Activated B cell treated with CpG ODN at 0.5 μM for 24 hours (primary cell): Measurements from ENCODE around the gene CD34. TPM values are rescaled to one million over a fixed set of nuclear protein-coding genes. Genes with fewer than 3 reads are reported as not detected.
"Not testable (repeated sequence)": the region's sequence is repeated elsewhere in the genome, so short reads cannot be mapped to it uniquely, and the experiment has no call there.

Experiments
- ATAC-seq: fragments of 200-7000 bp; cut with Tn5 transposase; one replicate; pipeline ENCODE4 v1.10.0; 2021; ENCODE audit warnings: low read depth, mild to moderate bottlenecking, moderate library complexity
- CTCF ChIA-PET: fragments of 350-600 bp; sonication (Branson Sonifier 250); formaldehyde crosslinking; loops from one replicate; lab custom pipeline; 2021; ENCODE audit warnings: antibody characterized with exemption; lab: Charles Lee
- POLR2A ChIA-PET: fragments of 350-600 bp; sonication (Branson Sonifier 250); formaldehyde crosslinking; loops from one replicate; lab custom pipeline; 2021; ENCODE audit warnings: antibody characterized with exemption; lab: Charles Lee
- DNase-seq: peaks from one replicate; pipeline ENCODE4 v3.0.0; 2022
- H3K27ac Mint-ChIP-seq: one replicate; pipeline ENCODE4 v1.8.0; 2020; ENCODE audit warnings: mixed read lengths
- H3K27me3 Mint-ChIP-seq: one replicate; pipeline ENCODE4 v1.8.0; 2021; ENCODE audit warnings: mixed read lengths
- H3K36me3 Mint-ChIP-seq: one replicate; pipeline ENCODE4 v1.8.0; 2021; ENCODE audit warnings: low read depth, mixed read lengths
- H3K4me1 Mint-ChIP-seq: one replicate; pipeline ENCODE4 v1.8.0; 2021; ENCODE audit warnings: mixed read lengths
- H3K4me3 Mint-ChIP-seq: one replicate; pipeline ENCODE4 v1.8.0; 2020; ENCODE audit warnings: mild to moderate bottlenecking, mixed read lengths
- H3K9me3 Mint-ChIP-seq: one replicate; pipeline ENCODE4 v1.8.0; 2020; ENCODE audit warnings: mixed read lengths
- CTCF ChIP-seq: fragments of 200-600 bp; IDR thresholded peaks from one replicate; pipeline ENCODE4 v1.8.0; 2022; ENCODE audit warnings: antibody characterized with exemption, mild to moderate bottlenecking
- intact Hi-C: fragments of 100-400 bp; cut with micrococcal nuclease; formaldehyde crosslinking; loops from one replicate; pipeline ENCODE4 v1.15.1; 2024
- total RNA-seq: library from RNA; stranded (reverse); gene quantifications from 2 replicates; pipeline ENCODE4 v1.2.3, GENCODE V29; 2022

CD34 gene
- total RNA-seq, 1 donor from 2014 or later, result not detected

GRCh38 chr1:207944571-207944970 is 33.6 kb upstream of the CD34 start:
- ATAC-seq (no peak), DNase-seq (no peak)
- H3K4me1 Mint-ChIP-seq, result peaks cover 5% of the 10 kb centered on the region
- CTCF ChIA-PET, result interaction anchor here (1.2 to 1.3 kb wide), 3 partner anchors 53 to 118 kb away, joined by 3 to 5 read pairs (median 3); no protein-coding TSS in a partner anchor
- POLR2A ChIA-PET, result no interaction called here
- H3K27ac Mint-ChIP-seq, result no peak overlapping the region
- no peaks in the 10 kb centered on the region for H3K9me3 Mint-ChIP-seq
- intact Hi-C loops, result no loop called here
- no peak overlapping the region for H3K4me3 Mint-ChIP-seq
- H3K27me3 Mint-ChIP-seq, result peaks cover 5% of the 10 kb centered on the region
- TF ChIP-seq CTCF, result no peak
- H3K36me3 Mint-ChIP-seq, result no peaks in the 10 kb centered on the region

GRCh38 chr1:207942337-207942741 is 31.4 kb upstream of the CD34 start:
- not testable (repeated sequence) for ATAC-seq
- POLR2A ChIA-PET, result interaction anchor here (0.6 to 0.7 kb wide), 2 partner anchors 113 to 129 kb away, joined by 4 to 10 read pairs; no protein-coding TSS in a partner anchor

GRCh38 chr1:207941665-207942064 is 30.7 kb upstream of the CD34 start:
- Mint-ChIP-seq H3K27ac (no peak overlapping the region), H3K4me3 (no peak overlapping the region), H3K36me3 (no peaks in the 10 kb centered on the region), H3K9me3 (no peaks in the 10 kb centered on the region), H3K27me3 (peaks cover 5% of the 10 kb centered on the region), H3K4me1 (peaks cover 5% of the 10 kb centered on the region)
- ChIA-PET POLR2A (no interaction called here), CTCF (interaction anchor here (1.0 kb wide), 1 partner anchor 16 kb away, joined by 3 read pairs; no protein-coding TSS in a partner anchor)
- intact Hi-C loops, result no loop called here
- DNase-seq (no peak), ATAC-seq (no peak)
- no peak for TF ChIP-seq CTCF

More at GRCh38 chr1:207942337-207942741, 31.4 kb upstream of the CD34 start:
- H3K4me3 Mint-ChIP-seq, result peak overlapping the region; percentile 70
- H3K36me3 Mint-ChIP-seq, intact Hi-C loops, DNase-seq, H3K4me1 Mint-ChIP-seq, H3K27me3 Mint-ChIP-seq, H3K27ac Mint-ChIP-seq, H3K9me3 Mint-ChIP-seq: not testable (repeated sequence)
- CTCF ChIA-PET, result interaction anchor here (1.0 kb wide), 1 partner anchor 15 kb away, joined by 3 read pairs; no protein-coding TSS in a partner anchor

GRCh38 chr1:207938016-207938415 is 27.1 kb upstream of the CD34 start:
- no peak for DNase-seq
- H3K4me1 Mint-ChIP-seq, result peaks cover 9% of the 10 kb centered on the region
- no peak overlapping the region for H3K27ac Mint-ChIP-seq
- CTCF ChIA-PET, result no interaction called here
- peaks cover 11% of the 10 kb centered on the region for H3K9me3 Mint-ChIP-seq
- POLR2A ChIA-PET, result no interaction called here
- no peak for ATAC-seq
- peaks cover 5% of the 10 kb centered on the region for H3K27me3 Mint-ChIP-seq
- no peaks in the 10 kb centered on the region for H3K36me3 Mint-ChIP-seq
- no peak for TF ChIP-seq CTCF
- intact Hi-C loops, result no loop called here
- no peak overlapping the region for H3K4me3 Mint-ChIP-seq

GRCh38 chr1:207937204-207937603 is 26.3 kb upstream of the CD34 start:
- DNase-seq (no peak), ATAC-seq (no peak)
- Mint-ChIP-seq H3K4me1 (peaks cover 6% of the 10 kb centered on the region), H3K9me3 (peaks cover 11% of the 10 kb centered on the region), H3K4me3 (no peak overlapping the region), H3K27ac (no peak overlapping the region), H3K27me3 (peaks cover 5% of the 10 kb centered on the region), H3K36me3 (no peaks in the 10 kb centered on the region)
- ChIA-PET CTCF (no interaction called here), POLR2A (no interaction called here)
- intact Hi-C loops, result no loop called here
- TF ChIP-seq CTCF, result no peak
